NCI-H526 (cell line): ENCODE data around the gene MFN2.
"Not testable (repeated sequence)": the region's sequence is repeated elsewhere in the genome, so short reads cannot be mapped to it uniquely, and the experiment has no call there.

Experiments used
- DNase-seq, 2 experiments: peaks; one replicate each; lab custom pipeline; 2025; lab: John Stamatoyannopoulos, UW

The MFN2 gene

DNA sequence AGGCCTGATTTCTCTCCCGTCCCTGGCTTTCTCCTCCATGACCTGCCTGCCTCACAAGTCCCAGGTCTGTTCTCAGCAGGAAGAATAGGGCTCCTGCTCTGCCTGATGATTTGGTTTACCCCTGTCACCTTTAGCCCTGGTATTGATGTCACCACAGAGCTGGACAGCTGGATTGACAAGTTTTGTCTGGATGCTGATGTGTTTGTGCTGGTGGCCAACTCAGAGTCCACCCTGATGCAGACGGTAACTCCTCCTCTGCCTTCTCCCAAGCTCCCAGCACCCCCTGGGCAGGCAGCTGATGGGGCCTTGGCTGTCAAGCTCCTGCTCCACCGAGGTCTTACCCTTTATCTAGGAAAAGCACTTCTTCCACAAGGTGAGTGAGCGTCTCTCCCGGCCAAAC, 18.4 kb downstream of the MFN2 start:
- no peak for DNase-seq

- DNase-seq, result no peak
These were observed 19.0 kb downstream of the MFN2 start for GRCh38 chr1:11999236-11999635.

GRCh38 chr1:12001249-12001917, 21.1 kb downstream of the MFN2 start:
- peak in 1 of 2 experiments; percentile 36 for DNase-seq

DNA sequence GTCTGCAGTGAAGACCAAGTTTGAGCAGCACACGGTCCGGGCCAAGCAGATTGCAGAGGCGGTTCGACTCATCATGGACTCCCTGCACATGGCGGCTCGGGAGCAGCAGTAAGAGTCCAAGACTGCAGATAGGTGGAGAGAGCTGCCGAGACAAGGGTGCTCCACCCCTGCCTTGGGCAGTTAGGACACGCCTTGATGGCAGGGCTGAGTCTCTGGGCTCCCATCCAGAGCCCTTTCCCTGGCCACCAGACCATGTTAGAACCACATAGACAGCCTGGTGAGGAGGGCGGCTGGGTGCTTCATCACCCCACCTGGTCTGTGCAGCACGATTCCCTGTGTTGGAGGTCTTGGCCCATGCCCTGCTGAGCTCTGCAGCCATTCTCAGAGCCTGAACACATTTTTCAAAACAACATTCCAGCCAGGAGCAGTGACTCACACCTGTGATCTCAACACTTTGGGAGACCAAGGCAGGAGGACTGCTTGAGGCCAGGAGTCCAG, 21.8 kb downstream of the MFN2 start:
- DNase-seq, result no peak

DNA sequence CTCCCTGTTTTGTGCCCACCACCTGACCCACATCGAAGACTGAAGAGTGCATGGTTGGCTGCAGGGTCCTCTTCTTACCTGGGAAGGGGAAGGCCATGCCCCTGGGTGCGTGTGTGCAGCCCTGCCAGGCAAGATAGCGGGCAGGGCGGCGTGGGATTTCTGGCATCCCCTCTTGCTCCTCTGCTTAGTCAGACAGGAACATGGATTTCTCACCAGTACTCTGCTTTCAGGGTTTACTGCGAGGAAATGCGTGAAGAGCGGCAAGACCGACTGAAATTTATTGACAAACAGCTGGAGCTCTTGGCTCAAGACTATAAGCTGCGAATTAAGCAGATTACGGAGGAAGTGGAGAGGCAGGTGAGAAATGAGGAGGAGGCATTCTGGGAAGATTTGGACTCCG, 23.5 kb downstream of the MFN2 start:
- no peak for DNase-seq

DNA sequence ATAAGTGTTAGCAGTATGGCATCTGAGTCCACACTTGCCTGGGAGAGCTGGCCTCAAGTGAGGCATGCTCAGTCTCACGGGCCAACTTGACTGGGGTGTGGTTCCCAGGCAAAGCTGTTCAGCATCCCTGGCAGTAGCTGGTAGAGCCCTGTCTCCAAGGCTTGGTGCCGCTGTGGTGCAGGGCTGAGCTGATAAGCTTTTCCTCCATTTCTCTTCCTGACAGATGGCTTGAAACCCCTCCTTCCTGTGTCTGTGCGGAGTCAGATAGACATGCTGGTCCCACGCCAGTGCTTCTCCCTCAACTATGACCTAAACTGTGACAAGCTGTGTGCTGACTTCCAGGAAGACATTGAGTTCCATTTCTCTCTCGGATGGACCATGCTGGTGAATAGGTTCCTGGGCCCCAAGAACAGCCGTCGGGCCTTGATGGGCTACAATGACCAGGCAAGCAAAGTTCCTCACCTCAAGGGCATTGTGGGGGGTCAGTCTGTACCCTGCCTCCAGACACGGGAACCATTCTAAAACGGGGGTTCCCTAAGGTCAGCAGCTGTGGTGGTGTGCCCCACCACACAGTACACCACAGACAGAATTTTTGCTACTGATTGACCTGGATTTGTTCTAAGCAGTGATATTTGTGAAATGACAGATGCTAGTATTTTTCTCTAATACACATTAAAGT, 25.4 kb downstream of the MFN2 start:
- DNase-seq, result no peak

- DNase-seq, result no peak
These were observed 26.1 kb downstream of the MFN2 start for GRCh38 chr1:12006167-12006921.

DNA sequence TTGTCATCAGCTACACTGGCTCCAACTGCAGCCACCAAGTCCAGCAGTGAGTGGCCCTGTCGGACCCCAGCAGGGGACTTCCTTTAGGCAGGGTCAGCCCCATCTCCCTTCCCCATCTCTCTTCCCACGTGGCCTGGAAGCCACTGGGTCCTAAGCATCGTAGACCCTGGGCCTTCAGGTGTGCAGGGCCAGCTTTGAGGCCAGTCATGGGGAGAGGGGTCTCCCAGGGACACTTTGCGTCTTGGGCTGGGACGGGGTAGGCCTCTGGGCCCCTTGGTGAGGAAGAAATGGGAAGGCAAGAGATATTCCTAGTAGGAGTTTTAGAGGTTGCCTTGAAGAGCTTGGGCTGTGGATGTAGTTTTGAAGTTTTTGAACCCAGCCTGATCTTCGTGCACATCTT, 27.0 kb downstream of the MFN2 start:
- DNase-seq, result no peak

DNA sequence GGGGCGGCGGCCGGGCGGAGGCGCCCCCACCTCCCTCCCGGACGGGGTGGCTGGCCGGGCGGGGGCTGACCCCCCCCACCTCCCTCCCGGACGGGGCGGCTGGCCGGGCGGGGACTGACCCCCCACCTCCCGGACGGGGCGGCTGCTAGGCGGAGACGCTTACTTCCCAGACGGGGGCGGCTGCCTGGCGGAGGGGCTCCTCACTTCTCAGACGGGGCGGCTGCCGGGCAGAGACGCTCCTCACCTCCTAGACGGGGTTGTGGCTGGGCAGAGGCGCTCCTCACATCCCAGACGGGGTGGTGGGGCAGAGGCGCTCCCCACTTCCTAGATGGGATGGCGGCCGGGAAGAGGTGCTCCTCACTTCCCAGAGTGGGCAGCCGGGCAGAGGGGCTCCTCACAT, 28.1 kb downstream of the MFN2 start:
- DNase-seq, result not testable (repeated sequence)

DNA sequence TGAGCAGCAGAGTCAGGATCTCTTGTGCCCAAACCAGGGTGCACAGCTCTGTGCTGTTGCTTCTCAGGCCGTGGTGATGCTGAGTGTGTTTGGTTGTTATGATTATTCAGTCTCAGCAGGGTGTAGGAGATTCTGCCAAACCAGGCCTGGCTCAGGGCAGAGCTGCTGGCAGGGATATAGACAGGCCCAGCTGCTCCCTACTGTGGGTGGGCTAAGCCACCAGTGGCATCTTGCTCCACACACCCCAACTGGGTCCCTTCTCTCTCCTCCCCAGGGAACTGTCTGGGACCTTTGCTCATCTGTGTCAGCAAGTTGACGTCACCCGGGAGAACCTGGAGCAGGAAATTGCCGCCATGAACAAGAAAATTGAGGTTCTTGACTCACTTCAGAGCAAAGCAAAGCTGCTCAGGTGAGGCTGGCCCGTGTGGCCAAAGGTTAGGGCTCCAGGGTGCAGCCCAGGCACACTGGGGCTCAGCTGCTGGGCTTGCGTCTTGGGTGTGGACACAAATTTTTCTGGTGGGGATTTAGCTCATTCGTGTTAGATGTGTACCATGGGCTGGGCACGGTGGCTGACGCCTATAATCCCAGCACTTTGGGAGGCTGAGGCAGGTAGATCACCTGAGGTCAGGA, 29.2 kb downstream of the MFN2 start:
- no peak for DNase-seq

- no peak for DNase-seq
These were observed 30.7 kb downstream of the MFN2 start for GRCh38 chr1:12010746-12011570.

GRCh38 chr1:12011998-12012397, 31.8 kb downstream of the MFN2 start:
- no peak for DNase-seq

DNA sequence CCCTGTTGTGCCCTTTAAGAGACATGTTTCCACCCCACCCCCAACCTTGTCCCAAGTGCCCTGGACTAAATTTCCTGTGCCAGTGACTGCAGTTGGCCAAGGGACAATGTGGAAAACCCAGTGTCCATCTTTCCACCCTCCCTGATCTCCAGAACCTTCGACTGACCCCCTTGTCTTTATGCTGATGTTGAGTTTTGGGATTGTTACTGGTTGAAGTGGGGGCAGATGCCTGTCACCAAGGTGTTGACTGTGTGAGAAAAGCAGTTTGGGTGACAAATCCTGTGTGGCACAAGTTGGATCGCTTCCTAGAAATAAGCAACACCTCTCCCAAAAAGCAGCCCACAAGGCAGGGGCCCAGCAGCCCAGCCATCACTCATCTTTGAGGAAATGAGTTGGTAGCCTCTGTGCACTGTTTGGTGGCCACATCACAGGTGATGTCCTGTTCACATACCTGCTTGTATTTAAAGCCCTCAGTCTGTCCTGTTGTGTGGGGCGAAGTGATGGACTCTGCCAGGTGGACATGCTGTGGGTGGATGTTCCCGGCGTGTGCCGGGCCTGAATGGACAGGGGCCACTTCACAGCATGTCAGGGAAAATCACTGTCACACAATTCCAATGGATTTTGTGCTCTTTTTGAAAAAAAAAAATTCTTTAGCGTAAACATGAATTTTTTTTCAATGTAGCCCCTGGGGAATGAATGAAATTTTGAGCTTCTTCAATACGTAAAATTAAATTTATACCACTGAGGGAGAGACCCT, 32.5 kb downstream of the MFN2 start:
- no peak for DNase-seq

DNA sequence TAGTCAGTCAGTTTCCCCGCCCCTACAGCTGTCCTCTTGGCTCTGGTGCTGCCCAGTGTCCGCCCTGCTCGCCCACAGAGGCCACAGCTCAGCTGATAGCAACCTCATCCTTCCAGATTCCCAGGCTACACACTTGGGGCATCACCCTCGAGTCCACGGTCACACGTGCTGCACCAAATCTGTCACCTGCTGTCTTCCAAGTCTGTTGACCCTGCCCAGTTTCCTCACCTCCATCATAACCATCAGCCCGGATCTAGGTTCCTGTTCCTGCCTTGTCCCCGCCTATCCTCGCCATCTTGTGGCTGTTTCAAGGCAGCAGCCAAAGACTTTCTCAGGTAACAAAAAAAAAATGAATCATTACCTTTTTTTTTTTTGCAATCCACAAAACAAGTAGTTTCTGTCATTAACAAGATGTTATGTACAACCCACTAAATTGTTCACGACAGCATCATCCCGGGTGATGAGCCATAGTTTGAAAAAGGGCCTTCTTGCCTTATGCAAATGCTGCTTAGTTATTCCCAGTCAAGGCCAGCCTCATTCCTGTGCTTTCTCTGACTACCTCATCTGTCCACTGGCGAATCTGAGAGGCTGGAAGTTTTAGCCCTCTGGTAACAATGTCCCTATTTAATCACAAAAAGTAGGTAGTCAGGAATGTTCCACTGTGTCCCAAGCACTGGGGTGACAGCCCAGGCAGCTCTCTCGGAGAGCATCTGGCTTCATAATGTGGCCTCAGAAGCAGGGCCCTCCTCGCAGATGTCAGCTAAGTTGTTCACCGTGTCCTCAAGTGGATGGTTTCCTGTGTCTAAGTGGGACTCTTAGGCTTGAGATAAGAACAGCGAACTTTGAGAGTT, 34.1 kb downstream of the MFN2 start:
- no peak for DNase-seq

DNA sequence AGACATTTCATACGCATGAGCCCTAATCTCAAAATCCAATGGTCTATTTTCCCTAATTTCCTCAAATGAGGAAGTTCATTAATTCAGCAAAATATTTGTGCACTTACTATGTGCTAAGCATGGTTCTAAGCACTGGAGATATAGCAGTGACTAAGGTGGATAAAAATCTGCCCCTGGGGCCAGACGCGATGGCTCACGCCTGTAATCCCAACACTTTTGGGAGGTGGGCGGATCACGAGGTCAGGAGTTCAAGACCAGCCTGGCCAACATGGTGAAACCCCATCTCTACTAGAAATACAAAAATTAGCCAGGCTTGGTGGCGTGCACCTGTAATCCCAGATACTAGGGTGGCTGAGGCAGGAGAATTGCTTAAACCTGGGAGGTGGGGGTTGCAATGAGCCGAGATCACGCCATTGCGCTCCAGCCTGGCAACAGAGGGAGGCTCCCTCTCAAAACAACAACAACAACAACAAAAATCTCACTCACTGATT, 34.8 kb downstream of the MFN2 start:
- no peak for DNase-seq

DNA sequence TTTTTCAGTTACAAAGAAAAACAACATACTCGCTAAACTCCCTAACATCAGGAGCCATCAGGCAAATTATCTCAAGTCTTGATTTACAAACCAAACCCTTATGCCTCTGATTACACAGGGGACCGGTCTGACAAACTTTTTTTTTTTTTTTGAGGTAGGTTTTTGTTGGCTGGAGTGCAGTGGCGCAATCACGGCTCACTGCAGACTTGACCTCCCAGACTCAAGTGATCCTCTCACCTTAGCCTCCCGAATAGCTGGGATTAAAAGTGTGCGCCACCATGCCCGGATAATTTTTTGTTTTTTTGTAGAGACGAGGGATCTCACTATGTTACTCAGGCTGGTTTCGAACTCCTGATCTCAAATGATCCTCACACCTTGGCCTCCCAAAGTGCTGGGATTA, 35.3 kb downstream of the MFN2 start:
- no peak for DNase-seq

DNA sequence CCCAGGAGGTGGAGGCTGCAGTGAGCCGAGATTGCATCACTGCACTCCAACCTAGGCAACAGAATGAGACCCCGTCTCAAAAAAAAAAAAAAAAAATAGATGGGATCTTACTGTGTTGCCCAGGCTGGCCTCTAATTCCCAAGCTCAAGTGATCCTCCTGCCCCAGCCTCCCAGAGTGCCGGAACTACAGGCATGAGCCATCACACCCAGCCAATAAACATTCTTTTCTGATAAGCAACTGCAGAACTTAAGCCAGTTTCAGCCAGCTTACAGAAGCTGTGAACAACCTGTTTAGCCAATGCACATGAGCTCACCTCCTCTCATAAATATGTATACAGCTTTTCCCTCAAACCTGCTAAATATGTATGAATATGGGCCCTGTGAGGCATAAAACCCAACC, 35.9 kb downstream of the MFN2 start:
- DNase-seq, result peak in 1 of 2 experiments; percentile 20

DNA sequence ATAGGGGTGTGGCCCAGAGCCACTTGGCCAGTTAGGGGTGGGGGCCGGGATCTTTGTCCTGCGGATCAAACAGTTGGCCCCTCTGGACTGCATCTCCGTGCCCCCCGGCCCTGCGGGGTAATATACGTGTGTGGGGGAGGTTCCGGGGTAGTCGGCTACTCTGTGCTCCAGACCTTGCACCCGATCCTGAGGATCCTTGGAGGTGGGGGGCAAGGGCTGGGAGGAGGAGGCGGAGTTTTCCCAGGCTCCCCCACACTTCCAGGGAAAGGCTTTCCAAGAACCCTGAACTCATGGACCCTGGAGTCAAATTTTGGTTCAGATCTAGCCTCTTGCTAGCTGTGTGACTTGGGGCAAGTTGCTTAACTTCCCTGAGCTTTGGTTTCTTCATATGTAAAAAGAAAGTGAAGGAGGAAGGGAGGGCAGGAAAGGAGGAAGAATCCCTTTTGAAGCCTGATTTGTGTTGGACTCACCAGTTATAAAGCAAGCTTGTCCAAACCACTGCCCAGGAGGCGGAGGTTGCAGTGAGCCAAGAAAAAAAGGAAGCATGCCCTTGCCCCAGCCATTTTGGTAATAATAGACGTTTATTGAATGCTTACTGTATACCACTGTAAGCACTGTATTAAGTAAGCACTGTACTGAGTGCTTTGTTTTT, 39.7 kb downstream of the MFN2 start:
- no peak for DNase-seq

DNA sequence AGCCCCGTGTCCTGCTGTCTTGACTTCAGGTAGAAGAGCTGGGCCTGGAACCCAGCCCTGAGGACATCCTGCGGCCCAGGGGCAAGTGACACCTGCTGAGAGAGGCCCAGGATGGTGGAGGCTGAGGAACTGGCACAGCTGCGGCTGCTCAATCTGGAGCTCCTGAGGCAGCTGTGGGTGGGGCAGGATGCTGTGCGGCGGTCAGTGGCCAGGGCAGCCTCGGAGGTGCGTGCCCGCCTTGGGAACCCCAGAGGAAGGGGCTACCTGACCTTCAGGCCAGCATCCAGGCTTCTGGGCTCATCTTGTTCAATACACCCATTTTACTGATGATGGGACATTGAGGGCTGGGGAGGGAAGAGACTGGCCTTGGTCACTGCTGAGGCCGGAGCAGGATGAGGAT, 41.4 kb downstream of the MFN2 start:
- DNase-seq, result no peak
